GM18520 (cell line): ENCODE data around the gene ITPKA.

Experiments
- ATAC-seq: cut with Tn5 transposase; IDR thresholded peaks from one replicate; pipeline ENCODE4 v1.9.1; 2021; ENCODE audit not compliant: unreplicated experiment

The ITPKA gene

DNA sequence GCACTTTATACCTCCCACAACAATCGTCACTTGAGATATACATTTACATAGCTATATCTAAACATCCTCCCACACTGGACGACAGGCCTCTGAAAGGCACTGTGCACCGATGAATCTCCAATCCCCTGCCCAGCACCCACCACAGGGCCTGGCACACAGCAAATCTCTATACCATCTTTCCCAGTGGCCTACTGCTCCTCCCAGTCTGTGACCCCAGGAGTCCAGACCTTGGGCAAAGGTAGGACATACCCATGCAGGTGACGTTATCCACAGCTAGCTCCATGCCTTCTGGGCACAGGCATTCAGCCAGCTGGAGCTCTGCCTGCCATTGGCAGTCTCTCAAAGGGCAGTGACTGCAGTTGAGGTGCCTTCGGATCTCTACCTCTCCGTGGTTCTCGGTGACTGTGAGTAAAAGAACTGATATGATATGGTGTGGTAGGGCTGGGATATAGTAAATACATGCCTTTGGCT is 14.2 kb downstream of the ITPKA start:
- no peak for ATAC-seq

DNA sequence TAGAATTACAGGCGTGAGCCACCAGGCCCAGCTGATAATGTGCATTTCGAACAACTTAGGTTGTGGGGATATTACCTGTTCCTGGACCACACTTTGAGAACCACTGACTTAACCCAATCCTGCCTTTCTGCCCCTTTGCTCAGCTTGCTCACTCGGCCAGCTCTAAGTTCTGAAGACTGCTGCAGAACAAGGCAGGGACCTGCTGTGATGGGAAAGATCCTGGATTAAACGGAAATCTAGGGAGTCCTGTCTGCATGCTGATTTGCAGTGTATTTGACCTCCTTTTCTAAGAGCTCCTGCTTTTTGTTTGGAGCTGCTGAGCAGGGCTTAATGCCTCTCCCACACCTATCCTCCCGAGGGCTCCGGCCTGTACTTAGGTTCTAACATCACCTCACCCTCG is 17.1 kb downstream of the ITPKA start:
- ATAC-seq: no peak

DNA sequence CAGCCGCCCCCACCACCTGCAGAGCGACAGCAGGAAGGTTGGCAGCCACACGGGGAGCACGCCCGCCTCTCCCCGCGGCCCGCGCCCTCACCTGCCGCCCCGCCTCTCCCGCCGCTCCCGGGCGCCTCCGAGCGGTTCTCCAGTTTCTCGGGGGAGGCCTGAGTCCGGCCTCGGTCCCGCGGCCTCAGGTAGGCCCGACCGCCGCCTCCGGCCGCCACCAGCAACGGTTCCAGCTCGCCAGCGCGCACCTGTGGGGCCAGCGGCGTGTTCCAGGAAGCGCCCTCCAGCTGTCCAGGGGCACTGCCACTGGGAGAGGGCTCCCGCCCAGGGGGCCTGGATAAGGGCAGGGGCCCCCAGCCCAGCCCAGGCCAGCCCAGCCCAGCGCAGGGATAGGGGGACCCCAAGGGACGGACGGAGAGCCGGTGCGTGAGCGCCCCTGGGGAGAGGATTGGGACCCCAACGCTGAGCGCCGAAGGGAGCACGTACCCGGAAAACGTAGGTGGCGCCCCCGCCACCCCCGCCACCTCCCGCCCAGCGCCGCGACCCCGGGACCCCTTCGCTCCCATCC is 17.7 kb downstream of the ITPKA start:
- no peak for ATAC-seq

DNA sequence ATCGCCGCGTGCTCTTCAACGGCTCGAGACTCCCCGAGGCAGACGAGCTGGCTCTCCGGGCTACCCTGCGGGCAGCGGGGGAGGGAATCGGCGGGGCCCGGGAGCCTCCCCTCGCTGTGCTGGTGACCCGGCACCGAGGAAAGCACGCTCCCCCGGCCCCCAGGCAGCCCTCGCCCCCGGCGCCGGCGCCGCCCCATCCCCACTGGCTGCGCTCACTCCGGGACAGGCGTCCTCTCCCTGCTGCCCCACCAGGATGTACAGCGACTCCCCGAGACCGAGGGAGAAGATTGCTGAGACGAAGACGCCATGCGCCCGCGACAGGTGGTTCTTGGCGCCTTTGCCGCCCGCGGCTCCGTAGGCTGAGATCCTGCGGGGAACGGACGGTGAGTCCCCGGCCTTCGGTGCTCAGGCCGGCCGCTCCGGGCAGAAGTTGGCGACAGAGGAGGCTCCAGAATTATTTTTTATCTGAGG is 18.3 kb downstream of the ITPKA start:
- ATAC-seq: no peak

DNA sequence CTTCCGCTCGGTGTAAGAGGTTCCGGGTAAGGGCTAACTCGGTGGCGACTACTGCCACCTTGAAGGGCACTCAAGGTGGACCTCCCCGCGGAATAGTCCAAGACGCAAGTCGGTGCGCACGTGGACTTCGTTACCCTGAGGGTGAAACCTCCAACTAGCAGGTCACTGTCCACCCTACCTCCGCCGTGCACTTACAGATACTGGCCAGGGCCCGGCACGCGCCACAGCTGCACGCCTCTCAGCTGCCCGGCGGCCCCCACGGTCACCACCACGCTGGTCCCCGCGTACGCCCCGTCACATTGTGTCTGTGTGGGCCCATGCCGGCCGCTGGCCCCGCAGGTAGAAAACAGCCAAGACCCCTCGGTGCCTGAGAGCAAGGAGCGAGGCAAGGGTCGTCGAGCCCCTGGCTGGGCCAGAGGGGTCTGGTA is 18.9 kb downstream of the ITPKA start:
- no peak for ATAC-seq

DNA sequence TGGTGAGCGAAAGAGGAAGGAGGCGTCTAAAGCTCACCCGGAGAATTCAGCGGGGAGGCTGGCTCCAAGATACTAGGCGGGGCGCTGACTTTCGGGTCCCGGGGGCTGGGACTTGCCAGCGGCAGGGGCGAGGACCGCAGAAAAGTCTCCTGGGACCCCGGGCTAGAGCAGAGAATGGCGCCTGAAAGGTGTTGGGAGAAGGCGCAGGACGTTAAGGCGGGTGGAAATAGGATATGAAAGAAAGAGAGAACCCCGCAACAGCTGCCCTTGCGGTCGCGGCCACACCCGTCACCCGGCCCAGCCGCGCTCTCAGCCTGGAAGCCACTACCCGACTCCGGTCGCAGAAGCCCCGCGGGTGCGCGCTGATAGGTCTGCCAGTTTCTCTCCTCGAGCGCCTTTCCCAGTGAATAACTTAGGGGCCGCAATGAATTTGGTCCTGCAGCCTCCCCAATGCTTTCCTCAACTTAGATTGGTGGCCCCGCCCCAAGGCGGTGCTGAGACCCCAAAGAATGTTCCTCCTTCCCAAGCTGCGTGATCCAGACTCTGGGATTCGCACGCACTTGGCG is 19.3 kb downstream of the ITPKA start:
- ATAC-seq: no peak

DNA sequence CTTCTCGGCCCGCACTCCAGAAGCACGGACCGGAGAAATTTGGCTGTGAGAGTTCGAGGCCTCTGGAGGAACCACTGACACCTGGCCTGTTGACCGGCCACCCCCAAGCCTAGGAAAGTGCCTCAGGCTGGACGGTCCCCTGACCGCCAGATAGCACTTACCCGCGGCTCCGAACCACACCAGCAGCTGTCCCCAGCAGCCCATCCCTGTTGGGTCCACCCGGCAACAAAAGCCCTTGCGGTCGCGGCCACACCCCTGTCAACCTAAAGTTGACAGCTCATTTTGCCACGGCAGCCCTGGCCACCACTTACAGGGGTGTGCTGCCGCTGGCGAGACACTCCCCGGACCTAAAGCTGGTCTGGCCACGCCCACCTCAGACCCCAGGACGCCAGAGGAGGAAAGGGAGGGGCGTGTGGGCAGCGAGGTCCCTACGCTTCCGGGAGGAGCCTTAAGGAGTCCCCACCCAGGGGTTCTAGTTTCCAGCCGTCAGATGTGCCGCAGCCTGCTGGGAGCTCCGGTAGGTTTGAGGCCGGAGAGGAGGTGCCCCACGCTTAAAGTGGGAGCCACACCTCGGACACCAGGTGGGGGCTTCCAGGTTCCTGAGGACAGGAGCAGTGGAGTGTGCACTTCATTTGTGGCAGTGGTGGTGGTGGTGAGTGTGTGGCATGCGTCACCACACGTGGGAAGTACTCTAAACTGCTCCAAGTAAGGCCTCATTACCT is 20.0 kb downstream of the ITPKA start, which contains the start of gene LTK:
LTK (minus strand) TSS at position 322 of the 722 bp plus-strand sequence; CDS start at position 204, 118 bp downstream.
- ATAC-seq: no peak

DNA sequence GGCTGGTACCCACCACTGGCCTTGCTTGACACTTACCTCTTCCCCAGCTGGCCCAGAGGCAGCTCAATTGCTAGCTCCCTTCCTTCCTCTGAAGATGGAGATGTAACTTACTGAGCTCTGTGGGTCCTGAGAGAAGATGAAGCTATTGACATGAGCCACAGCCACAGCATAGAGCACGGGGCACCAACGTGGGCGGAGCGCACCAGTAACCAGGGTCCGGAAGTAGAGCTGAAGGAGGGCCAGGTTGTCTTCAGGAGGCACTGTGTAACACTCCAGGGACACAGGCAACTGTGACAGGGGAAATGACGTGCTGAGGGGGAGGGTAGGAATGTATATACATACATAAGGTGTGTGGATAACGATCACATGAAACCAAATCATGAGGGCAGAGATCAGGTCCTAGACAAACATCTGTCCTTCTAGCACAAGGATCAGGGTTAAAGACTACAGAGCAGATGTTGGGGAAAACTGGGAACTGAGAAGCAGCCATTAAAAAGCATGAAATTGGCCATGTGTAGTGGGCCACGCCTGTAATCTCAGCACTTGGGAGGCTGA is 24.3 kb downstream of the ITPKA start:
- no peak for ATAC-seq

DNA sequence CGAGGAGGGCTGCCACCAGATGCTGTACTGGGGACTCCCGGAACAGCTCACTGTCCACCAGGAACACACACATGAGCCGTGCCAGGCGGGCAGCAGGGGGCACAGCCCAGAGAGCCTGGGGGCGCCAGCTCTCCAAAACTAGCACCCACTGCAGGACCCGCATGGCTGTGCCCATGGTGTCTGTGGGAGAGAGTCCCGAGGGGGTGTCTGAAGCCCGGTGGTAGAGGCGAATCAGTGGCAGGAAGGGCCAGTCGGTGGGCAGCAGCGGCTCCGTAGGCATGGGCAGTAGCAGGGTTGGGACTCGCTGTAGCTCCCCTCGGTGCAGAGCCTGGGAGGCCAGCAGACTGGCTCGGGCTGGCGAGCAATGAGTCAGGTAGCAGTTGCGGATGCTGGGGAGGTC is 27.0 kb downstream of the ITPKA start:
- ATAC-seq: no peak

DNA sequence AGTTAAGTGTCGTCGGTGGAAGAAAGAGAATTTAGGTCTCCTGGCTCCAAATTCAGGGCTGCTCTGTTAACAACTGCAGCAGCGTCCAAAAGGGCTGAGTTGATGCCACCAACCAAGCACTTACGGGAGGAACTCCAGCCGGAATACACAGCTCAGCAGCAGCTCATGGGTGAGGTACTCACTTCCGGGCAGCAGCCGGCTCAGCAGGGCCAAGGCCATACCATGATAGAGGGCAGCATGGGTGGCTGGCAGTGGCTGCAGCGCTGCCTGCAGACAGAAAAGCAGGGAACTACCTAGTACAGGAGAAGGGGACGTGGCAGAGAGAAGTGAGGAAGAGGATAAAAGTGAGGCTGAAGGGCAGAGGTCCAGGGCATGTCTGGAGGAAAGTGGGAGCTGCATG is 27.9 kb downstream of the ITPKA start:
- ATAC-seq: no peak

DNA sequence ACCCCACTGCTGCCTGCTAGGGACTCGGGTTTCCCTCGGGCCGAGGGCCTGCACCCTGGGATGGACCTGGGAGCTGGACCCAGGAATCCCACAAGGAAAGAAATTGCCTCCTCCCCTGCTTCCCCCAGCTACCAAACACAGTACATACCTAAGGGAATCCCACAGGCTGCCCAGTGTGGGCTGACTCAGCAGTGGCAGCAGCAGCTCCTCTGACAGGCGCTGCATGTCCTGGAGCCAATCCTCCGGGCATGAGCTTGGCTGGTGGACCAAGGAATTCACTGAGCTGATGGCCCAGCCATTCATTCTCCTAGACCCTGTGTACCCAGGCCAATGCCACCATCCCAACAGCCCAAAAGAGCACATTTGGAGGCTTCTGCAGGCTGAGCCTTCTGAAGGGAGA is 29.4 kb downstream of the ITPKA start:
- ATAC-seq: no peak

DNA sequence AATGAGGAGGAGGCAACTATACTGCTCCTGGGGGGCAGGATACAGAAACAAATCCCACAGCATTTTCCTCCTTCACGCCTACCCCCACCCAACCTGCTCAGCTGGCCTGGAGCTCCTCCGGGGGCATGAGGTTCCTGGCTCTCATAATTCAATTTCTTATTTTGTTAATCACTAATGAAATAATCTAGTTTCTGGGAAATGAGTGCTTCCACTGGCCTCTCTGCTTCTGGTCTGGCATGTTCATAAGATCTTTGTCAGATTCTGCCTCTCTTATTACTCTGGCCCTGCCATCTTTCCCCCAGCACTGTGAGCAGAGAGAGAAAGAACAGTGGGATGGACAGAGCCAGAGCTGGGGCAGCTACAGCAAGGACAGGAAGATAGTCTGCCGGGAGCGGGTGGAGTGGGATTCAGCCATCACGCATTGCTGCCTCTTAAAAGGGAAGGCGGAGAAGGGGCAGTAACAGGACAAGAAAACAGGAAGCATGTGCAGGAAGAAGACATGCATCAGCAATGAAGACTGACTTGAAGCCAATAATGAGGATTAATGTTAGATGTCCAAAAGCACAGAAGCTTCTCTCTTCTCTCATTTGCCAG is 36.8 kb downstream of the ITPKA start:
- ATAC-seq: no peak

DNA sequence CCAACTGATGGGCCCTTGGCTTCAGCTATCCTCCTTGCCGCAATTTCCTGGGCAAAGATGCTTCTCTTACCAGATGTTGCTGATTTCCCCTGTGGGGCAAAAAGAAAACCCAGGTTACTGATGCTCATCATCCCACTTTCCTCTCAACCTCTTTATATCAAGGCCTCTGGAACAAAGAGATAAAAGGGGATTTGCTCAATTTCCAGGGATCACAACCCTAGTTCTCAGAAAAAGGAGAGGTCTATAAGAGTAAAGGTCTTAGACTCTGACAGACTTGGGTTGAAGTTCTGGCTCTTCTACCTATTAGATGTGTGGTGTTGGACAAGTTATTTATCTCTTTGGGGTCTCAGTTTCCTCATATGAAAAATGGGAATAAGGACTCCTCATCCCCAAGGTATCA is 41.9 kb downstream of the ITPKA start:
- ATAC-seq: no peak

DNA sequence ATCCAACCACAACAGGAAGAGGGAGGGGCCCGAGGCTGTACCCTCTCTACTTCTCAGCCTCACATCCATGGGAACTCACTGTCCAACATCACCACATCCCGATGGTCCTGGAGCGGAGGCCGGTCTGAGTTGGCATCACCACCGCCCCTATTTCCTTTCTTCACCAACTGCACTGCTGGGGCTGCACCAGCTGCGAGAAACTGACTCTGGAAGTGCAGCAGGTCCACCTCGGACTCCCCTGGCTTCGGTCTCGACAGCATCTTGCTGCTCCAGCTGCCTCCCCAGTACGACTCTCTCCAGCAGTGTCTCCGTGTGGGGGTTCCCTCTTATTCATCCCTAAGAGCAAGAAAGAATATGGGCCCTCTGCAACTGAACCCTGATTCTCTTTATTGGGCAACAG is 43.2 kb downstream of the ITPKA start:
- no peak for ATAC-seq

DNA sequence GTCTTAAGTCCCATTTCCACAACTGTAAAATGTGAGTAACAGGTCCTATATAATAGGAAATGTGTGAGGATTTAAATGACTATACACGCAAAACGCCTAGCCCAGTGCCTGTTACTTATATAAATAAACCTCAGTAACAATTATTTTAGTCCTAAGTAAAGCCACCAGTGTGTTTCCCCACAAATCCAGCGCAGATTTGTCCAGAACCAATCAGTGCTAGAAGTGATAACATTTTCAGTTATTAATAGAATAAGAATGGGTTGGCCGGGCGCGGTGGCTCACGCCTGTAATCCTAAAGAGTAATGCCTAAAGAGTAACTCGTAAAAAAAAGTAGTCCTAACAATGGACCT is 49.8 kb downstream of the ITPKA start:
- no peak for ATAC-seq

DNA sequence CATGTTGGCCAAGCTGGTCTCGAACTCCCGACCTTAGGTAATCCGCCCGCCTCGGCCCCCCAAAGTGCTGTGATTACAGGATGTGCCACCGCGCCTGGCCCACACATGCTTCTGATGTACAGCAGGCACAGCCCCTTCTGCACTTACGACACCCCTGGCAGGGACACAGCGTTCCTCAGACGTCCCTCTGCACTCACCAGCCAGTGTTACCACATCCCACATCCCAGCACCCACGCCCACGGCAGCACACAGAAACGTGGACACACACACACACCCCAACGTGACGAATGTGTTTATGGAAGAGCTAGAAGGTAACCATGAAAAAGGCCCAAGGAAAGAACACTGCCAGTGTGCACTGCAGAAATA is 51.0 kb downstream of the ITPKA start:
- ATAC-seq: no peak

DNA sequence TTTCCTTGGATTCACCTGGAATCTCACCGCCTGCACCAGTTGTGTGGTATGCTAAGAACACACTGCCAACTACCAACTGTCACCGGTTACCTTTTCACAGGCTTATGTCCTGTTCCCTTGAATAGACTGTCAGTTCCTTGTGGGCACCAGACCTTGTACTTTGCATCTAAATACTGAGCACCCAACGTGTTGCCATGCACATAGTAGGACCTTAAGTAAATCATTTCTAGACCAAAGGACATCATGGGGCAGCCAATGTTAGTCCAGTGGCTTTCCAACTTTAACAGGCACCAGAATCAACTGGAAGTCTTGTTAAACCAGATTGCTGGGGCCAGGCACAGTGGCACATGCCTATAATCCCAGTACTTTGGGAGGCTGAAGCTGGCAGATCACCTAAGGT is 51.5 kb downstream of the ITPKA start:
- no peak for ATAC-seq

DNA sequence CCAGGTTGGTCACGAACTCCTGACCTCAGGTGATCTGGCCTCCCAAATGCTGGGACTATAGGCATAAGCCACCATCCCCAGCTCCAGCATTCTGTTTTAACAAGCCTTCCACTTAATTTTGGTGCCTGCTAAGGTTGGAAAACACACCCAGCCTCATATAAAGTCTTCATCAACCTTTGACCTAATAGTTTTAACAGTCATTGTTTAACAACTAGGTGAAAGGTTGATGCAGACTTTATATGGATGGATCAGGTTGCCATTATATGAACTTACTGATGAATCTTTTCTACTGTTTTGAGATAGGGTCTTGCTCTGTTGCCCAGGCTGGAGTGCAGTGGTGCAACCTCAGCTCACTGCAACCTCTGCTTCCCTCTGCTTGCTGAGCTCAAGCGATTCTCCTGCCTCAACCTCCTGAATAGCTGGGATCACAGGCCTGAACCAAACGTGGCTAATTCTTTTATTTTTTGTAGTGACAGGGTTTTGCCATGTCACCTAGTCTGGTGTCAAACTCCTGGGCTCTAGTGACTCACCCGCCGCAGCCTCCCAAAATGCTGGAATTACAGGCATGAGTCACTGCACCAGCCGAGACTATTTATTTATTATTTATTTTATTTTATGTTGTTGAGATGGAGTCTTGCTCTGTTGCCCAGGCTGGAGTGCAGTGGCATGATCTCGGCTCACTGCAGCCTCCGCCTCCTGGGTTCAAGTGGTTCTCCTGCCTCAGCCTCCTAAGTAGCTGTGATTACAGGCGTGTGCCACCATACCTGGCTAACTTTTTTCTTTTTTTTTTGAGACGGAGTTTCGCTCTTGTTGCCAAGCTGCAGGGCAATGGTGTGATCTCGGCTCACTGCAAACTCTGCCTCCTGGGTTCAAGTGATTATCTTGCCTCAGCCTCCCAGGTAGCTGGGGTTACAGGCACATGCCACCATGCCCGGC is 53.4 kb downstream of the ITPKA start:
- no peak for ATAC-seq

DNA sequence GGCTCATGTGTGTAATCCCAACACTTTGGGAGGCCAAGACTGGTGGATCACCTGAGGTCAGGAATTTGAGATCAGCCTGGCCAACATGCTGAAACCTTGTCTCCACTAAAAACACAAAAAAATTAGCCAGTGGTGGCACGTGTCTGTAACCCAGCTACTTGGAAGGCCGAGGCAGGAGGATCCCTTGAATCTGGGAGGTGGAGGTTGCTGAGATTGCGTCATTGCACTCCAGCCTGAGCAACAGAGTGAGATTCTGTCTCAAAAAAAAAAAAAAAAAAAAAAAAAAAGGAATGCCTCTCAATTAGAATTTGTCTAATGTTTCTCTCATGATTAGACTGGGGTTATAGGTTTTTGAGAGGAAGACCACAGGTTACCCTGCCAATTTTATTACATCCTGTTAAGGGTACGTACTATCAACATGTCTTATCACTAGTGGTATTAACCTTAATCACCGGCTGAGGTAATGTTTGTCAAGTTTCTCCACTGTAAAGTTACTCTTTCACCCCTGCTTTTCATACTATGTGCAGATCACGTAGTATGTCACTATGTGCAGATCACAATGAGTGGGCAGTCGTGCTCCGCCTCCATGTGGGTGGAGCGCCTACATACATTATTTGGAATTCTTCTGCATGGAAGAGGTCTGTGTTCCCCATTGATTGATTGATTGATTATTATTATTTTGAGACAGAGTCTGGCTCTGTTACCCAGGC is 56.5 kb downstream of the ITPKA start:
- ATAC-seq: no peak
